GM19452 (cell line): ENCODE data around the gene CELF3.
"Not testable (repeated sequence)": the region's sequence is repeated elsewhere in the genome, so short reads cannot be mapped to it uniquely, and the experiment has no call there.

Source experiments
- ATAC-seq: cut with Tn5 transposase; IDR thresholded peaks from one replicate; pipeline ENCODE4 v1.9.1; 2021; ENCODE audit not compliant: unreplicated experiment

CELF3 gene

DNA sequence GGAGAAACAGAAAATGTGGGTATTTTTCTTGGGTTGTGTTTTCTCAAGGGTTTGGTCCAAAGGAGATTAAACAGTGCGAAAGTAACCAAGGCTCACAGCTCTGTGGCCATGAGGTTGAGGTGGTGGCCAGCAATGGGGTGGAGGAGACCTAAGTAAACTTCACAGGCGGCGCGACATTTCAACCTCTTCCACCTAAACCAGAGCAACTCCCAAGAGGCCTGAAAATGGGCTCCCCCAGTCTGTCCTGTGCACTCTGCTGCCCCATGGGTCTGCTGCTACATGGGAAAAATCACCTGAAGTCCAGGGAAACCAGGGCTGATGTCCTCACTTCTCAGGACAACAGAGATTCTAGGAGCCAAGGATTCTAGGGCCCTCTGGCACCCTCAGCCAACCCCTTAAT is 12.4 kb downstream of the CELF3 start:
- ATAC-seq = no peak

DNA sequence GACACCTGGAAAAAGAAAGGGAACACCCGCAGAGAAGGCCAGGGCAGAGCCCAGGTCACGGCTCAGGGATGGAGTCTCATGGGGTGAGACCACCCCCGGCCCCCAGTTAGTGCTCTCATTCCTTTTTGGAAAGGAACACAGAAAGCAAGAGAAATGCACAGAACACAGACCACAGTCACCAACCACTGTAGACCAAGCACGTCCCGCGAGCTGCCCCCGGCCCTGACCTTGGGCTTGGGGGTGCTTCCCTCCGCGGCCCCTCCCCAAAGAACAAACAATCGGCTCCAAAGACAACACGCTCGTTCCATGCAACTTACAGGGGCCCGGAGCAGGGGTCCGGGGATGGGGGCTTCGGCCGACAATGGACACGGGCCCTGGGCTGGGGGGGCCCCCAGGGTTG is 12.8 kb downstream of the CELF3 start:
- ATAC-seq = no peak

DNA sequence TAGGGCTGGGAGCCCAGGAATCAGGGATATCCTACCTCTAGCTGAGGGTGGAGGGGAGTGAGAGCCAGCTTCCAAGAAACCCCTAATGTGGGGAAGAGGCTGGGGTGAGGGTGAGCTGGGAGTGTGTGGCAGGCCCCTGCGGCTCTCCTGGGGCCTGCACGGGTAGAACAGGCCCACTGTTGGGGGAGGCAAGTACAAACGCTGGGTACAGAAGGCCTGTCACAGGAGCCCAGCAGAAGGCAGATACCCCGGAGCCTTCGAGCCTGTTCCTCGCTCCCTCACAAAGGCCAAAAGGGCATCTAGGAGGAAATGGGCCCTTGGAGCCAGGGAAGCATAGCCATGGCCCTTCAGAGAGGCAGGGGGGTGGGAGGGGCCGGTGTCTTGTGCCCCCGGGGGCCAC is 13.7 kb downstream of the CELF3 start:
- no peak for ATAC-seq

DNA sequence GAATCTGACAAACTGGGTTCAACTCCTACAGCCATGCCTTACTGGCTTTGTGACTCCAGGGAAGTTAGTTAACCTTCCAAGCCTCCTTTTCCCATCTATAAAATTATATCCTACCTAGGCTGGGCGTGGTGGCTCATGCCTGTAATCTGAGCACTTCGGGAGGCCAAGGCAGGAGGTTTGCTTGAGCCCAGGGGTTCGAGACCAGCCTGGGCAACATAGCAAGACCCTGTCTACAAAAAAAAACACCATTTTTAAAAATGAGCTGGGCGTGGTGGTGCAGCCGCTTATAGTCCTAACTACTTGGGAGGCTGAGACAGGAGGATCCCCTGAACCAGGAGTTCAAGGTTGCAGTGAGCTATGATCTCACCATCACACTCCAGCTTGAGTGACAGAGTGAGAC is 15.1 kb downstream of the CELF3 start:
- ATAC-seq = no peak

DNA sequence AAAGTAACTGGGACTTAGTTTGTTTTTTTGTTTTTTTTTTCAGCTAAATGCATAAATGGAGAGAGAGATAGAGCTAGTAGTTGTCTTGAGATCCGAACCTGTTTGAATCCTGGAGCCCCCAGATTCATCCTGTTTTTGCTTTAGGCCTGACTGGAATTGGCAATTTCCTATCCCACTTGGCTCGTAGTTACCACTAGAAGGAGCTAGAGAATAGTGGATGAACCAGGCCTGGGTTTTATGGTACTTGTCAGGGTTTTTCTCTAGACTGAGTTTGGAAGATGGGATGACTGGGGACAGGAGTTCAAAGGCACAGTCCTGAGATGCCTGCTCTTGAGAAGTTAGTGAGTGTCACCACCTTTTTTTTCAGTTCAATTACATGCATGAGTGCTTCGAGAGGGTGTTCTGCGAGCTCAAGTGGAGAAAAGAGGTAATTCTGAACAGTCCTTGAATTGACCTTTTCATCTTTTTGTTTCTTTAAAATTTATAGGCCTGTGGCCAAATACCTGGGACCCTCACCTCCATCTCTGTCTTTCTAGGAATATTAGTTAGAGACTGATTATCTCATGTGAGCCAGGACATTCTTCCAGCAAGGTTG is 23.4 kb downstream of the CELF3 start:
- ATAC-seq = no peak

DNA sequence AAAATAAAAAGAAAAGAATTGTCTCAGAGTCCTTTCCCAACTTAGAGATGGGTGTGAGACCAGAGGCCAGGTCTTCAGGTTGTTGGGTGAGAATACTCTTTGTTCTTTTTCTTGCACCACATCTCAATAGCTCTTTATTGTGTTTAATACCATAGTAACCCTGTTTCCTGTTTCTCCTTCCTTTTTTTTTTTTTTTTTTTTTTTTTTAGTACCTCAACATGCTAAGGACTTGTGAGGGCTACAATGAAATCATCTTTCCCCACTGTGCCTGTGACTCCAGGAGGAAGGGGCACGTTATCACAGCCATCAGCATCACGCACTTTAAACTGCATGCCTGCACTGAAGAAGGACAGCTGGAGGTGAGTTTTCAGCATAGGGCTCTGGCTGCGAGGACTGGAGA is 24.4 kb downstream of the CELF3 start:
- no peak for ATAC-seq

DNA sequence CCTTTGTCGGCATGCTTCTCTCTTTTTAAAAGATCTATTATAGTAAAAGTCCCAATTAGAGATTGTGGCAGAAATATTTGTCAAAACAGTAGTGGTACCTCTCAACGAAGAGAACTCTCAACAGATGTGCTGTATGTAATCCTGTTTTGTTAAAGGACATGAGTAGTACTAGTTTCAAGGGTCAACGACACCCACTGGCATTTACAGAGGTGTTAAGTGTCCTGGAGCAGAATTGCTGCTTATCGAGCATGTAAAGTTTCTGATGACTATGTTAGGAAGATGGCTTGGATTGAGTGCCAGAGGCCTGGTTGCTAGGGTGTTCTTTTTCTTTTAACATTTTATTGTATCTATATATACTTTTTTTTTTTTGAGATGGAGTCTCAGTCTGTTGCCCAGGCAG is 27.1 kb downstream of the CELF3 start:
- no peak for ATAC-seq

DNA sequence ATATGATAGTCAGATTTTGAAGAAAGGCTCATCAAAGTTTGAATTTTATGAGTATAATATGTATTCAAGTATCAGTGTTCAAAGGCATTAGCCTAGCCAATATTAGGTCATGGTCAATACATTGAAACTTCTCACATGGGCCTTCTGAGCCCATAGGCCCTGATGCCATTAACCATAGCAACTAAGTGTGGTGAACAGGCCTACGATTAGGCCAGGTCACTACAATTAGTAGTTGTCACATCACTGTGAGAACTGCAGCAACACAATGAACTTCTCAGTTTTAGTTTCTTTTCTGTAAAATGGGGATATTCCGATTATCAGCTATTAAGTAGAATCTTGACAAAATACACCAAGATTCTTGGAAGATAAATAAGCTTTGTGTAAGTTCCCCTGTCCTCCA is 30.0 kb downstream of the CELF3 start:
- ATAC-seq = no peak

DNA sequence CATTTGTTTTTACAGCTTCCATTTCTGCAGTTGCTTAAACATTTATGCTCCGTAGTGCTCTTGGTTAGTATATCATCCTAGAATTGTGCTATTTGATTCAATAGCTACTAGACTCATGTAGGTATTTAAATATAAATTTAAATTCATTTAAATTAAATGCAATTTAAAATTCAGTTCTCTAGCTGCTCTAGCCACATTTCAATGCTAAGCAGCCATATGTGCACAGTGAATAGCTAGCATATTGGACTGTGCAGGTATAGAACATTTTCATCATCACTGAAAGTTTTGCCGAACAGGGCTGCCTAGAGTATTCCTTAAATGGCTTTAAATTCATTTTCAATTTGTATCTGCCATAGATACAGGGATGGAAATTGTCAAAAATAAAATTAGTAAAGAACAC is 32.5 kb downstream of the CELF3 start:
- no peak for ATAC-seq

DNA sequence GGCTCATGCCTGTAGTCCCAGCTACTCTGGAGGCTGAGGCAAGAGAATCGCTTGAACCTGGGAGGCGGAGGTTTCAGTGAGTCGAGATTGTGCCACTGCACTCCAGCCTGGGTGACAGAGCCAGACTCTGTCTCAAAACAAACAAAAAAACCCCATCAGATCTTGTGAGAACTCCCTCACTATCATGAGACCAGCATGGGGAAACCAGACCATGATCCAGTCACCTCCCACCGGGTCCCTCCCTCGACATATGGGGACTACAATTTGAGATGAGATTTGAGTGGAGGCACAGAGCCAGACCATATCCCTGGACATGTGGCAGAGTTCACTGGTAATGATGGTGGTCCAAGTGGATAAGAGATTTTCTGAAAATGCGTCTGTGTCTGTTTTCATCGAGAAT is 33.7 kb downstream of the CELF3 start:
- not testable (repeated sequence) for ATAC-seq

DNA sequence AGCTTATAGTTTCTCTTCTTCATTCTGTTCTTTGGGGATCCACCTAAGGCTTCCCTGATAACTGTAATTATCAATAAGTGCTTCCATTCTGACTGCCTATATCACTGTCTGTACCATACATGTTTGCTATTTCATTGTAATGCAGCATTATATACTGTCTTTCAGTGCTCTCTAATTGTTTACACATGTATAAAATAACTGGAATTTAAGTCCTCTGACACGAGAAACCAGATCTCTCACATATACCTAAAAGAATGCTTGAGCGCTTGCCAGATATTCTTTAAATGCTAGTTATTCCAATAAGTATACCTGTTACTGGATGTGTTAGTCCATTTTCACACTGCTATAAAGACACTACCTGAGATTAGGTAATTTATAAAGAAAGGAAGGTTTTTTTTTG is 34.7 kb downstream of the CELF3 start:
- no peak for ATAC-seq

DNA sequence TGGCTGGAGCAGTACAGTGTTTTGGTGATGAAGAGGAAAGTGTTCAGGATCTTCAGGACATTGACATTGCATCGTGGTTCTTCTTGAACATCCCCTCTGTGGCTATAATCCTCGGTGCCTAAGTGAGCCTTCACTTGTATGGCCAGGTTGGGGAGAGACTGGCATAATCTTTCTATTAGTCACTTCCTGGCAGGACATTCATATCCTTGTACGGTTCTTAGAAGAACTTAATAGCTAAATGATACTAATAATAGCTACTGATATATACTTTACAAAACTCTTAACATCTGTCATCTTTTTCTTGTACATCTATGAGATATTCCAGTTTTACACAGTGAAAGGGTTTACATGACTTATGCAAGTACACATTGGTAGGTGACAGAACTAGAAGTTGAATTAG is 35.8 kb downstream of the CELF3 start:
- no peak for ATAC-seq

DNA sequence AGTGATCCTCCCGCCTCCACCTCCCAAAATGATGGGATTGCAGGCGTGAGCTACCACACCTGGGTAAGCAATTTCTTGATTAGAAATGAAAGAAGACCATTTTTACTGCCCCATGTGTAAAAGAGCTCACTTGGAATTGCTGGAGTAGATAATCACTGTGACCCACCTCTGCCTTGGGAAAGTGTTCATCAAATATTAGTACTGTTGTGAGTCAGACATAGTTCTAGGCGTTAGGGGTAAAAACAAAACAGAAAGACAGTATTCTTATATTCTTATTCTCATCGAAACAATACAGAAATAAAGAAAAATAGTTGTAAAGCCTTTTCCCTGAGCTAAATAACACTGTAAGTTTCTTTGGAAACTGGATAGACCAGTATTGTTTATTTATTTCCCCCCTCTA is 36.2 kb downstream of the CELF3 start:
- ATAC-seq = no peak

DNA sequence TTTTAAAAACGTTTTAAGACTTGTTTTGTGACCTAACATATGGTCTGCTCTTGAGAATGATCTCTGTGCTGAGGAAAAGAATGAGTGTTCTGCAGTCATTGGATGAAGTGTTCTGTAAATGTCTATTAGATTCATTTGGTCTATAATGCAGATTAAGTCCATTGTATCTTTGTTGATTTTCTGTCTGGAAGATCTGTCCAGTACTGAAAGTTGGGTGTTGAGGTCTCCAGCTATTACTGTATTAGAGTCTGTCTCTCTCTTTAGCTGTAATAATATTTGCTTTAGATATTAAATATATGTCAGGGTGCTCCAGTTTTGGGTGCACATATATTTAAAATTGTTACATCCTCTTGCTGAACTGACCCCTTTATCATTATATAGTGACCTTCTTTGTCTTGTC is 43.2 kb downstream of the CELF3 start:
- ATAC-seq = no peak

DNA sequence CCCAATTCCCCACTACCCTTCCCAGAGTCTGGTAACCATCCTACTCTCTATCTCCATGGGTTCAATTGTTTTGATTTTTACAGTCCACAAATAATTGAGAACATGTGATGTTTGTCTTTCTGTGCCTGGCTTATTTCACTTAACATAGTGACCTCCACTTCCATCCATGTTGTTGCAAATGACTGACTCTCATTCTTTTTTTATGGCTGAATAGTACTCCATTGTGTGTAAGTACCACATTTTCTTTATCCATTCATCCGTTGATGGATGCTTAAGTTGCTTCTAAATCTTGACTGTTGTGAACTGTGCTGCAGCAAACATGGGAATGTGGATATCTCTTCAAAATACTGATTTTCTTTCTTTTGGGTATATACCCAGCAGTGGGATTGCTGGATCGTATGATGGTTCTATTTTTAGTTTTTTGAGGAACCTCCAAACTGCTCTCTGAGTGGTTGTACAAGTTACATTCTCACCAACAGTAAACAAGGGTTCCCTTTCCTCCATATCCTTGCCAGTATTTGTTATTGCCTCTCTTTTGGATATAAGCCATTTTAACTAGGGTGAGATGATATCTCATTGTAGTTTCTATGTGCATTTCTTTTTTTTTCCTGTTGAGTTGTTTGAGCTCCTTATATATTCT is 46.4 kb downstream of the CELF3 start:
- ATAC-seq = not testable (repeated sequence)

DNA sequence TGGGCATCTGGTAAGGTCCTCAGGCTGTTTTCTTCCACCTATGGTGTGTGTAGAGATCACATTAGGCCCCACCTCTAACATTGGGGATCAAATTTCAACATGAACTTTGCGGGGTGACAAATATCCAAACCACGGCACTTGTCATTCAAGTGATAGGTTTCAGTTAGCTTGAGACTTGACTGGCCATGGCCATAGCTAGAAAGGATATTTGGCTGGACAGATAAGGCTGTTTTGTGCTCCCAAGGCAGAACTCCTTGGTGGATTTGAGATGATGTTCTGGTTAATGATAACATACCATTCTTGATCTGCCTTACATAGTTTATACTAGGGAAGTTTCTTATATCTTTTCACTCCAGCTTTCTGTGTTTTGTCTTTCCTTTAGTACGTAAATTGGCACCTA is 48.5 kb downstream of the CELF3 start:
- no peak for ATAC-seq

DNA sequence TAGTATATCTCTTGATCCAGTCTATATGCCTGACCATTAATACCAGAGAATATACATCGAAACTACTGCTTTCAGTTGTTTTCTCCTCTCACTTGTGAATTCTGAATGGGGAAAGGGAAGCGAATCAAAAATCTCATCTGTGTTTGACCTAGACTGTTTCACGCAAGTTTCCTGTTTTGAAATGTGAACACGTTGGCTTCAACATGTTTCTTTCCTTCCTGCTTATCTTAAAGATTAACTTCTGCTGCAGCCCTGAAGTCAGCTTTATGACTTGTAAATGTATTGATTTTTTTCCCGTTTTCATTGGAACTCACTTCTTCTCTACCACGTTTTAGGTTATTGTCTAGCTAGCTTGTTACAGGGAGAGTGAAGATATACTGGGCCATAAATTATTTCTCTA is 54.9 kb downstream of the CELF3 start:
- ATAC-seq = no peak

DNA sequence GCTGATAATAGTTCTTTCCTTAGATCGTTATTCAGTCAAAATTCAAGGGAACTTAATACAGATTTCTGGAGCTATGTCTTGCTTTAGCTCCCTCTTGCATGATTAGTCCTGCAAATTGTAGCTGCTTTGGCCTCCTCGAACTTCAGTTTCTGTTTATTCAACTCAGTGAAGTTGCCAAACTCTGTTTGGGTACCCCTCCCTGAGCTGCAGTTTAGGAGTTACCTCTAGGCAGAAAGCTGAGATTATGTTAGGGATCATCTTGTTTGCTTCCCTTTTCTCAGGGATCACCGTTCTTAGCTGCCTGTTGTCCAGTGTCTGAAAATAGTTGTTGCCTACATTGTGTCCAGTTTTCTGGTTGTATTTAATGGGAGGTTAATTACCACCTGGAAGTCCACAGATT is 61.2 kb downstream of the CELF3 start:
- ATAC-seq = no peak

DNA sequence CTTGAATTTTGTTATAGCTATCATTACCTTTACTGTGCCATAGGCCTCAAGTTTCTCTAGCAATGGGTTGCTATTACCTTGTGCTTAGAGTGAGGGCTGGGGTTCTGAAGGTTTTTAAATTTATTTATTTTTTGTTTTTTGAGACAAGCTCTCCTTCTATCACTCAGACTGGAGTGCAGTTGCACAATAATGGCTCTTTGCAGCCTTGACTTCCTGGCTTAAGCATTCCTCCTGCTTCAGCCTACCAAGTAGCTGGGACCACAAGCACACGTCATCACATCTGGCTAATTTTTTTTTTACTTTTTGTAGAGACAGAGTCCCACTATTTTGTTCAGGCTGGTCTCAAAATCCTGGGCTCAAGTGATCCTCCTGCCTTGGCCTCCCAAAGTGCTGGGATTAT is 63.2 kb downstream of the CELF3 start:
- ATAC-seq = no peak
